Nephron (organoid): ENCODE results near the gene CDKAL1.

Experiments
- H3K27ac Mint-ChIP-seq, 3 experiments: 2 replicates each; pipeline ENCODE4 v1.8.0; 2020; ENCODE audit warnings: mixed read lengths in 3 of 3, mild to moderate bottlenecking in 2 of 3, moderate library complexity in 1 of 3
- H3K27me3 Mint-ChIP-seq: 2 replicates; pipeline ENCODE4 v1.8.0; 2021; ENCODE audit warnings: low read depth, mild to moderate bottlenecking, moderate library complexity, mixed read lengths
- H3K36me3 Mint-ChIP-seq: 2 replicates; pipeline ENCODE4 v1.8.0; 2020; ENCODE audit warnings: low read depth, mixed read lengths
- H3K4me1 Mint-ChIP-seq: 2 replicates; pipeline ENCODE4 v1.8.0; 2020; ENCODE audit warnings: mixed read lengths
- H3K4me3 Mint-ChIP-seq, 3 experiments: 2 replicates each; pipeline ENCODE4 v1.8.0; 2020; ENCODE audit warnings: mild to moderate bottlenecking in 3 of 3, mixed read lengths in 3 of 3, moderate library complexity in 2 of 3
- H3K9me3 Mint-ChIP-seq: 2 replicates; pipeline ENCODE4 v1.8.0; 2020; ENCODE audit warnings: mixed read lengths
- CTCF ChIP-seq, 3 experiments: fragments of 200-600 bp; sonication (generic); IDR thresholded peaks; one replicate each; pipeline ENCODE4 v1.5.0; 2021; ENCODE audit warnings: antibody characterized with exemption in 3 of 3; ENCODE audit not compliant: unreplicated experiment in 3 of 3

The CDKAL1 gene

GRCh38 chr6:20672038-20672437, 137.8 kb downstream of the CDKAL1 start:
- no peak for TF ChIP-seq CTCF (IDR thresholded peaks at IDR 0.05; ENCODE audit: unreplicated experiment in 3 of 3)
- Mint-ChIP-seq H3K36me3 (peaks cover 5% of the 10 kb centered on the region), H3K9me3 (no peaks in the 10 kb centered on the region), H3K27me3 (no peaks in the 10 kb centered on the region), H3K4me3 (no peak overlapping the region), H3K27ac (no peak overlapping the region), H3K4me1 (no peaks in the 10 kb centered on the region)

- Mint-ChIP-seq H3K4me1 (no peaks in the 10 kb centered on the region), H3K27ac (no peak overlapping the region), H3K9me3 (no peaks in the 10 kb centered on the region), H3K27me3 (no peaks in the 10 kb centered on the region), H3K36me3 (peaks cover 5% of the 10 kb centered on the region), H3K4me3 (no peak overlapping the region)
- TF ChIP-seq CTCF (IDR thresholded peaks at IDR 0.05; ENCODE audit: unreplicated experiment in 3 of 3): no peak
Observed at GRCh38 chr6:20673458-20673857, 139.2 kb downstream of the CDKAL1 start.

GRCh38 chr6:20674664-20675063, 140.4 kb downstream of the CDKAL1 start:
- Mint-ChIP-seq H3K4me1 (no peaks in the 10 kb centered on the region), H3K36me3 (peaks cover 11% of the 10 kb centered on the region), H3K4me3 (no peak overlapping the region), H3K9me3 (no peaks in the 10 kb centered on the region), H3K27ac (no peak overlapping the region), H3K27me3 (no peaks in the 10 kb centered on the region)
- TF ChIP-seq CTCF (IDR thresholded peaks at IDR 0.05; ENCODE audit: unreplicated experiment in 3 of 3): no peak

GRCh38 chr6:20678831-20679352, 144.6 kb downstream of the CDKAL1 start:
- no peak overlapping the region for H3K27ac Mint-ChIP-seq
- H3K4me3 Mint-ChIP-seq: no peak overlapping the region
- H3K36me3 Mint-ChIP-seq: peaks cover 6% of the 10 kb centered on the region
- no peak for TF ChIP-seq CTCF (IDR thresholded peaks at IDR 0.05; ENCODE audit: unreplicated experiment in 3 of 3)
- H3K9me3 Mint-ChIP-seq: no peaks in the 10 kb centered on the region
- H3K4me1 Mint-ChIP-seq: no peaks in the 10 kb centered on the region
- H3K27me3 Mint-ChIP-seq: no peaks in the 10 kb centered on the region

GRCh38 chr6:20680697-20681165, 146.5 kb downstream of the CDKAL1 start:
- Mint-ChIP-seq H3K27ac (peak overlapping the region in 1 of 3 experiments; percentile 37), H3K4me3 (no peak overlapping the region), H3K27me3 (no peaks in the 10 kb centered on the region), H3K36me3 (peaks cover 6% of the 10 kb centered on the region), H3K9me3 (peaks cover 3% of the 10 kb centered on the region), H3K4me1 (no peaks in the 10 kb centered on the region)
- TF ChIP-seq CTCF (IDR thresholded peaks at IDR 0.05; ENCODE audit: unreplicated experiment in 3 of 3): no peak

GRCh38 chr6:20681243-20681684, 147.0 kb downstream of the CDKAL1 start:
- peaks cover 6% of the 10 kb centered on the region for H3K36me3 Mint-ChIP-seq
- no peaks in the 10 kb centered on the region for H3K4me1 Mint-ChIP-seq
- TF ChIP-seq CTCF (IDR thresholded peaks at IDR 0.05; ENCODE audit: unreplicated experiment in 3 of 3): no peak
- peak overlapping the region in 1 of 3 experiments; percentile 19 for H3K27ac Mint-ChIP-seq
- H3K4me3 Mint-ChIP-seq: no peak overlapping the region
- peaks cover 3% of the 10 kb centered on the region for H3K9me3 Mint-ChIP-seq
- no peaks in the 10 kb centered on the region for H3K27me3 Mint-ChIP-seq
